ENCODE measurements around the gene CBLN1.
"Not testable (repeated sequence)": the region's sequence is repeated elsewhere in the genome, so short reads cannot be mapped to it uniquely, and the experiment has no call there.

CBLN1 gene

DNA sequence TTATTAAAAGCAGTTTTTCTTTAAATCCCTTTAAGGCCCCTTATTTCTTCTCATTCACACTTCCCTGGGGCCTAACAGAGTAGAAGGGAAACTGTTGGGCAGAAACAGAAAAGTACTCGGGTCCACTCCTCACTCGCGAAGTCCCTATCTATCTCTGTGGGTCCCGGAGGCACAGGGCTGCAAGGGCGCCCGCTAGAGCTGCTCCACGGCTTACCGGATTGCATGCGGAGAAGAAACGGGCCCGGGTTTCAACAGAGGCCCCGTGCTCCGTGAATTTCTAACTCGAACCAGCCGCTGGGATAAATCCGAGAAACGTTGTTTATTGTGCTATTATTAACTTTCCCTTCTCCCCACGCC is 4.3 kb downstream of the CBLN1 start:
- DNase-seq, result no peak

DNA sequence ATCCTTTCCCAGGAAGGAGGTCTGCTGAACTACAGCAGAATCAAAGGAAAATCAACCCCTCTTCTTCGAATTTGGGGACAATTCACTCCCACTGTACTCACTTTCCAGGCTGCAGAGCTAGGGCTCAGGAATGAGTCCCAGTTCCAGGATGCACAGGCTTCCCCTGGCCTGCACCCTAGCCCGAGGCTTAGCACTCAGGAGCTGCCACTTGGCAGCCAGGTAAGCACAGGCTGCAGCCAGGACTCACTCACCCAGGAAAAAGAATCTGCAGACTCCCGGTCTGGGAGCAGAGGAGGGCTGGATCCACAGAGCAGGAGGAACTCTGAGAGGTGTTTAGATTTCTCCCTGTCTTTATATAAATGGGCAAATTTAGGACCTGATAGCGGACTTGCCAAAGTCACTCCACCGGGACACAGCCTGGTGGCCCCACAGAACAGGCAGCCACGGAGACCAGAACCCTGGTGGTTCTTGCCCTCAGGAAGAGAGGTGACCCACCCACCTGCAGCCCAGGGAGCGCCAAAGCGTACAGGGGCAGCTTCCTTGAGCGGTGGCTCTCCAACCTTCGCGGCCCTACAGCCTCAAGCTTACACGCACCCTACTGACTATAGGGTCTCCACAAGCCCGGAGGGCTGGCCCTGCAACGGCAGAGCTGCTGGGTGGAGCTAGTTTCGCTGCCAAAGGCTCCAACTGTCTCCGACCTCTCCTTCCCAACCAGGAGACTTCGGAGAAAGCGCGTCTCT is 4.8 kb downstream of the CBLN1 start:
- DNase-seq, result no peak

DNA sequence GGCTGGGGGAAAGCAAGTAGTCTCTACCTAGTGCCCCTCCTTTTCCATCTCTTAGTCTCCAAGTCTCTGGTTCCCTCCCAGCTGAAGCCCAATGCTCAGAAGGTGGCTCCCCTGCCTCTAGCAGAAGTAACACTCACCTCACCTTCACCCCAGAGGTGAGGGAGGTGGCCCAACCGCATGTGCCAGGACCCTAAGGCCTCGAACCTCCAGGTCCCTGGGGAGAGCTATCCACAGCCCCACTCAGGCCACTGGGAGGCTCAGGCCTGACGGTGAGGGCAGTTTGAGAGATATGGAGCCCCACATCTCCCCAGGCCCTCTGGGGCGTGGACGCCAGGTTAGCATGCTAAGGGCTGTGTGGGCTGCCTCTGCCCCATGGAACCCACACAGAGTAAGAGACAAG is 5.8 kb downstream of the CBLN1 start:
- DNase-seq, result no peak

DNA sequence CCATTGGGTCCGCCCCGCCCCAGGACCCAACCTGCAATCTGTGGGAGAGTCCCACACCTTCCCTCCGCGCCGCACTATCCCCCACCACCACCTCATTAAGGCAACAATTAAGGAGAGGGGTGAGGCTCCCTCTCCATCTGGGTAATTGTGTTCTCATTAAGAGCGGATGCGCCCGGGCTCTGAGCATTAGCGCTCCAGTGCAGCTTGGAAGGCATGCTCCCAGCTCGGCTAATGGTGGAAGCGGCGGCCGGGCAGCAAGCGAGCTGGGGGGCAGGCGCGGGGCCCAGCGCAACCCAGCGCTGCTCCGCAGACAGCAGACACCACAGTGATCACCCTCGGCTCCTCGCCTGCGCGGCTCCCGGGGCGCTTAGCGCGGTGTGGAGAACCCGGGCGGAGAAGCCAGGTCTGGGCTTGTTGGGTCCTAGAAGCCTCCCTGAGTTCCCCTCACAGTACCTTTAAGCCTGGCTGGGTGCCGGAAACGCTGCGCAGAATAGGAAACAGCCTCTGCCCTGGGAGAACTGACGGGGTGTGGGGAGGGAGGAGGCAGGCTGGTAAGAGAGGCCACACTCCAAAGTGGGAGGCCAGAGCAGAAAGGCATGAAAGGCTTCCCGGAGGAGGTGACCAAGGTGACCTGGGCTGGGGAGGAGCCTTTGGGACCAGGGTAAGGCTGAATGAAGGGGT is 6.4 kb downstream of the CBLN1 start:
- DNase-seq, result no peak

DNA sequence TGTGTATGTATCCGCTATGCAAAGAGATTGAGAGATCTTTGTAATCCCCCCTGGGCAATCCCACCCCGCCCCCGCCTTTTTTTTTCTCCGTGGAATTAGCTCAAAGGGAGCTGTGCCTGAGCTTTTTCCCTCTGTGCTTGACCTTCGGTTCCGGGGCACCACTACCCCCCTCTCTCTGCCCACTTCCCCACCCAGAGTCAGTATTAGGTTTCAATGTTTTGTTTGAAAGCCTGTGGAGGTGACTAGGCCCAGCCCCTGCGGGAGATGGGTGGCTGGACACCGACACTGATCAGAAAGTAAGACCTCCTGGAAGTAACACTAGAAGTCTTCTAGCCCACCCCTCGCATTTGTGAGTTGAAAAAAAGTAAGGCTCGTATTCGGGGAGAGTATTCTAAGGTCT is 7.0 kb downstream of the CBLN1 start:
- DNase-seq, result no peak

DNA sequence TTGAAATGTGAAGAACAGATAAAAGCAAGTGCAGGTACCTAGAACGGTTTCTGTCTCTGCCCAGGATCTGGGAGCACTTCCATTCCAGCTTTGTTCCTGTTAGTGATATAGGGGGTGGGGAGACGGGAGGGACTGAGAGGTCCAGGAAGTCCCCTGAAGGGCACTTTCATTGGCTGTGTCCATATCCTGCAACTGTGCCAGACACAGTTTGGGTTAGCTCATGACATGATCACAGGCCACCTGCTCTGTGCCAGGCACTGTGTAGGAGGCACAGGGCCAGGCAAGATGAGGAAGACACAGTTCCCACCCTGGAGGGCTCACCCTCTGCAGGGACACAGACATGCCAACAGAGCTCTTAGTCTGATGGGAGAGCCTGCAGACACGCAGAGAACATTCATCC is 7.9 kb downstream of the CBLN1 start:
- no peak for DNase-seq

DNA sequence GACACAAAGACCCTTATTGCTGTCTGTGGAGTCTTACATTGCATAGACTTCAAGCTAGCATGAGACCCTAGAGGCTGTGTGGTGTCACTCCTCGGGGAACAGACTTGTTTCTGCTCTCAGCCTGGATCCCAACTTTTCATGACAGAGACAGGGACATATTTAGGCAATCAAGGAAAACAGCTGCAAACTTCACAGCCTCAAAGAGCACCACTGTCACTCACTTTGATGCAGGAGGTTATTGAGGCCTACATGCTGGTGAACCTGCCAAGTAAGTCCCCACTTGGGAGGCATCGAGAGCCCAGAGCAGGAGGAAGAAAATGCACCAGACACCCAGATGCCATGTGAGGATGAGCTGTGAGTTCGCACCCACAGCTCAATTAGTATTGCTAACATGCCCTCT is 10.3 kb downstream of the CBLN1 start:
- no peak for DNase-seq

DNA sequence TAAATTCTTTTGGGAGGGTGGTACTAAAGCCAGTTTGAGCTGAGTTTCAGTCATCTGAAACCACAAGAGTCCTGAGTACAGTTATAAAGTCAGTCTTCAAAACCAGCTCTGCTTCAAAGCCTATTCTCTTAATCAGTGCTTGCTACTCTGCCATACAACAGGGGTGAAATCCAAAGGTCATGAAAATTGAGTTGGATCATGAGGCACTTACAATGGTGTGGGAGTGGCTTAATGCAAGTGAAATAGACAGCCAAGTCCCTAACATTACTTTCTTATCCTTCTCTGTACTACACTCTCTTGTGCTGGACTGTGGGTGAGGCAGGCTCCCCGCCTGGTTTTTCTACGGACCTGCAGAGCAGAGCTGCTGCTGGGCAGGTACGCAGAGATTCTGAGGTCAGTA is 12.4 kb downstream of the CBLN1 start:
- no peak for DNase-seq

DNA sequence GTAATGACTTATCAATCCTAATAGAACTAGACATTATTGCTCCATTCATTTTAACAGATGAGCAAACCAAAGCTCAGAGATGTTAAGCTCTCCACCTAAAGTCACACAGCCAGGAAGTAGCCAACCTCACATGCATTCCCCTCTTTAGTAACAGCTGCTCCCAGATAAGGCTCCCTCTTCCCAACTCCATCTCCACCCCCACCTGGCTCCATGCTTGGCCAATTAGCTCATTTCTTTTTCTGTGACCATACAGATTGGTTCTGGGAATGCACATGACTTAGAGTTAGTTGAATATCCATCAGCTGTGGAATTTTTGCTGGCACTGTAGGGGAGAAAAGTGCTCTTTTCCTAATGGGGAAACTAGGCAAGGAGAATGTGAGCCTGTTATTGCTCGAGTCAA is 13.0 kb downstream of the CBLN1 start:
- DNase-seq, result no peak

DNA sequence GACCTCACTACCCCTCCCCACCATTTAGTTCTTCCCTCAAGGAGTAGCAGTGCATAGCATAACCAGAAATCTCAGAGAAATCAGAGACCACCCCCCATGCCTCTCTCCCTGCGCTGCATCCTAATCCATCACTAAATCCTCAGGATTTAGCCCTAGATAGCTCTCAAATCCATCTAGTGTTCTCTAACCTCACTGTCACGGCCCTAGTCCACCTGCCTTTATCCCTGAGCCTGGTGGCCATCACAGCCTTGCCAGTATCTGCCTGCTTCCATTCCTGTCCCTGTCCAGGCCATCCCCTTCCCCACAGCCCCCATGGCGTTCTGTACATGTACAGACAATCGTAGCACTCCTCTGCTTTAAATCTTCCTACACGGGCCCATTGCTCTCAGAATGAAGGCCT is 19.1 kb downstream of the CBLN1 start:
- DNase-seq, result no peak

DNA sequence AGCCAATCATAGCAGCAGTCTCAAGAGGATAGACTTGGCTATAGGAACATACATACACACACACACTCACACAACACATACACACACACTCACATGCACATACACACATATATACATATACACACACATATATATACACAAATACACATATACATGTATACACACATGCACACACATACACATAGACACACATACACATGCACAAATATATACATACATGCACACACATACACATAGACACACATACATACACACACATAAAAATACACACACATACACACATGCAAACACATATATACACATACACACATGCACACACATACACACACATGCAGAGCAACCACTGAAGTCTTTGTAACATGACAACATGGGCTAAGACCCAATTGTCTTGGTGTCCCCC is 19.7 kb downstream of the CBLN1 start:
- no peak for DNase-seq

DNA sequence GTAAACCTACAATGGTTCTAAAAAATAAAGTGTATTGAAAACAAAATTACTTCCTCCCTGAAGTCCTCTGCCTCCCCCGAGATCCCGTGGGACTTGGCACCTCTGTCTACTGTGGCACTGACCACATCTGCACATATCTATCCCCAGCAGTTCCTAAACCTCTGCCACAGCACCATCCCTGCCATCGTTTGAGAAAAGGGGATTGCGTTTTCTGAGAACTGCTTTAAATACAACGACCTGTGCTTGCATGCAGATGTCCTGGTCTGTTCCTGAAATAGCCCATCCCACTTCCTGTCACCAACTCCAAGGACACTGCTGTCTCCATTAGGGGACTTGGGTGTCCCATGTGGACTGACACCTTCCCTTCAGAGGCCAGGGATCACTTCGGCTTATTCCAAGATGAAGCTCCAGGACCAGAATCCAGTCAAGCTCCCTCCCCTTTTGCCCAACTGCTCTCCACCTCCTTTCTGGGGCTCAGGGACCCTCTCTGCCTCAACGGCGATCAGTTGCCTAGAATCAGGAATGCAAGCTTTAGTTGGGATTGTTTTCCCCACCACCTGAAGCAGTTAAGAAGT is 20.6 kb downstream of the CBLN1 start:
- no peak for DNase-seq

DNA sequence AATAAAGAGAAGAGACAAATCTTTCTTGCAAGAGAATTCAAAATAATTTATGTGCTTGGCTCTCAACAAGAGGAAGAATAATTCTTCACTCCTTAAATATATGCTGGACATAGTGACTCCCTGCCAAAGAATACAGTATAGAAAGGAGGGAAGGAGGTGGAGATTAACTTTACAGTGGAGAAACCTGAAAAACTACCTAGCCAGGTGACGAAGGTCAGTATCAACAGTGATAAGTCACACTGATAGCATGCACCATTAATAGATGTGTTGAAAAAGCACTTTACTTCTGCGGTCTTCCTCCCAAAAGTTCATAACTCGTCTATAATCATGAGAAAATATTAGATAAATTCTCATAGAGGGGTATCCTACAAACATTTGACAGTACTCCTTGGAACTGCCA is 21.4 kb downstream of the CBLN1 start:
- DNase-seq, result no peak

DNA sequence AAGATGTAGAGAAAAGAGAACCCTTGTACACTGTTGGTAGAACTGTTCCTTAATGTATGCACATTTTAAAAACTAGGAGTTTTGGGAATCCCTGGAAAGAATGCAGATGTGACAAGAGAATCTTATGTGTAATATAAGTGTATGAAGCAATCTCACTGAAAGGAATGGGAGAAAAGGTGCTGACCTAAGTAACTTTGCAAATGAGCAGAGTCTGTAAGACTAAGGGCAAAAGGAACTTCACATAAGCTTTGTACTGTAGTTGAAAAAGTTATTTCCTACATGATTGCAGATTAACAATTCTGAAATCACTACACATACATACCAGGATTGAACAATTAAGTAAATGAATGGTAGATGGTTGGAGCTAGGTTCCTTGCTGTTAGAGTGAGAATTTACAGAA is 22.3 kb downstream of the CBLN1 start:
- no peak for DNase-seq

DNA sequence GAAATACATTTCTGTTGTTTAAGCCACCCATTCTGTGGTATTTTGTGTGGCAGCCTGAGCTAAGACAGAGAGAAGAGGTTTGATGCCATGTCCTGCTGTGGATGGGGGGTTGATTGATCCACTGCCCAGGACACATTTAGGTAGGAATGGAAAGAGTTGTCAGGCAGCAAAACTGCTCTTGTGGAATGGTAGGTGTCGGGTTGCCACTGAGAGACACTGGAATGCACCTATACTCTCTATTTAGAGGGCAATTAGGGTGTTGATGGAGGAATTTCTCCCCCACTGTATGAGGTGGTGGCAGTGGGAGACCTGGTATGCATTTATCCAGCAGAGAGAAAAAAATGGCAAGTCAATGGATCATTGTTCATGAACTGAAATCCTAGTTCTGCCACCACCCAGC is 30.9 kb downstream of the CBLN1 start:
- no peak for DNase-seq

DNA sequence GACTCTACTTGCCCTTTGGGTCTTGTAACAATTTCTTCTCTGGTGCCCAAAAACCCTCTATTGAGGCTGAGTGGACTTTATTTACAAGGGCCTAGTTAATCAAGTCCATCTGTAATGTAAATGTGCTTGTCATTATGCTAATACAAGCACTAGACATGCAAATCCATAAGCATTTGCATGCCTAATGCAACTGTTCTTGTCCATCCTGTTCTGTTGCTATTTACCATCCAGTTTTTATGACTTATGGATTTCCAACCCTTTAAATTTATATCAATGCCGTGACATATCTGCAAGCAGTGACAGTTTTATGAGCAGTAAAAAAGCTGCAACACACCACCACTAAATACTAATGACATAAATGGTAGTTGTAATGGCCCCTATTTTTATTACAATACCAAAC is 33.4 kb downstream of the CBLN1 start:
- DNase-seq, result no peak

DNA sequence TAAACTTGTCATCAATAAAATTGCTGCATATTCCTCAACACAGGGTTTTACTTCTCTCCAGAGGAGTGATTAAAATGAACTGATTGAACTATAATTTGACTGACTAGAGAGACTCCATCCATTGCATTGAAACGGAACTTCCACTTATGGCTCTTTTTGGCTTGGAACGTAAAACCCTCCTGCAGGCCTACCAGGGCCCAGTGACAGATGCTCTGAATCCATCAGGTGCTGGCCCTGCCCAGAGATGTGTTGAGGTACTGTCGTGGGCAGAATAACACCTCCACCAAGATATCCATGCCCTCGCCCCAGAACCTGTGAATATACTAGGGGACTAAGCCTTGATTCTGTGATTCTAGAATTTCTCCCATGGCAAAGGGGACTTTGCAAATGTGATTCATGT is 45.4 kb downstream of the CBLN1 start:
- no peak for DNase-seq

DNA sequence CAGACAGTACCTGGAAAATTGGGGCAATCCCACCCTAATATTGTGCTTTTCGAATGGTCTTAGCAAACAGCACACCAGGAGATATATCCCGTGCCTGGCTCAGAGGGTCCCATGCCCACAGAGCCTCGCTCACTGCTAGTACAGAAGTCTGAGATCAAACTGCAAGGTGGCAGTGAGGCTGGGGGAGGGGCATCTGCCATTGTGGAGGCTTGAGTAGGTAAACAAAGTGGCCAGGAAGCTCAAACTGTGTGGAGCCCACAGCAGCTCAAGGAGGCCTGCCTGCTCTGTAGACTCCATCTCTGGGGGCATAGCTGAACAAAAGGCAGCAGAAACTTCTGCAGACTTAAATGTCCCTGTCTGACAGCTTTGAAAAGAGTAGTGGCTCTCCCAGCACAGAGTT is 53.3 kb downstream of the CBLN1 start:
- not testable (repeated sequence) for DNase-seq

Measured in left hindlimb (tissue), 1 donor.